Measurements from ENCODE around the gene MMP24OS.

MMP24OS gene

GRCh38 chr20:35297155-35297554, 19.2 kb upstream of the MMP24OS start:
- no peak for DNase-seq (ENCODE audit: low read depth in 1 of 2, low spot score in 1 of 2)
- no peak overlapping the region for H3K27ac ChIP-seq (replicated peaks)
- no peak overlapping the region for H3K4me3 ChIP-seq (replicated peaks; ENCODE audit: insufficient read depth, low read length)

GRCh38 chr20:35296101-35296554, 18.2 kb upstream of the MMP24OS start:
- no peaks in the 10 kb centered on the region for H3K27me3 ChIP-seq (ENCODE audit: insufficient read depth, poor library complexity, severe bottlenecking)
- H3K4me3 ChIP-seq (replicated peaks; ENCODE audit: insufficient read depth, low read length): no peak overlapping the region
- no peak overlapping the region for H3K27ac ChIP-seq (replicated peaks)
- no peak for DNase-seq (ENCODE audit: low read depth in 1 of 2, low spot score in 1 of 2)
- no peak for TF ChIP-seq SPI1 (IDR thresholded peaks at IDR 0.05; ENCODE audit: borderline replicate concordance, low read depth)
- no peak for TF ChIP-seq CTCF (IDR thresholded peaks at IDR 0.05; ENCODE audit: insufficient read depth, low read length)
- no peak for TF ChIP-seq GABPA (IDR thresholded peaks at IDR 0.05; ENCODE audit: low read depth)
- no peak for TF ChIP-seq REST (IDR thresholded peaks at IDR 0.05; ENCODE audit: insufficient replicate concordance, low read depth)
- TF ChIP-seq POLR2AphosphoS5 (IDR thresholded peaks at IDR 0.05; ENCODE audit: low read depth): no peak

More at GRCh38 chr20:35297155-35297554, 19.2 kb upstream of the MMP24OS start:
- no peak for TF ChIP-seq POLR2AphosphoS5 (IDR thresholded peaks at IDR 0.05; ENCODE audit: low read depth)
- TF ChIP-seq REST (IDR thresholded peaks at IDR 0.05; ENCODE audit: insufficient replicate concordance, low read depth): no peak
- no peak for TF ChIP-seq CTCF (IDR thresholded peaks at IDR 0.05; ENCODE audit: insufficient read depth, low read length)
- TF ChIP-seq GABPA (IDR thresholded peaks at IDR 0.05; ENCODE audit: low read depth): no peak
- TF ChIP-seq SPI1 (IDR thresholded peaks at IDR 0.05; ENCODE audit: borderline replicate concordance, low read depth): no peak
- no peaks in the 10 kb centered on the region for H3K27me3 ChIP-seq (ENCODE audit: insufficient read depth, poor library complexity, severe bottlenecking)

GRCh38 chr20:35295674-35296073, 17.8 kb upstream of the MMP24OS start:
- DNase-seq (ENCODE audit: low read depth in 1 of 2, low spot score in 1 of 2): no peak
- no peak for TF ChIP-seq POLR2AphosphoS5 (IDR thresholded peaks at IDR 0.05; ENCODE audit: low read depth)
- TF ChIP-seq CTCF (IDR thresholded peaks at IDR 0.05; ENCODE audit: insufficient read depth, low read length): no peak
- TF ChIP-seq GABPA (IDR thresholded peaks at IDR 0.05; ENCODE audit: low read depth): no peak
- TF ChIP-seq REST (IDR thresholded peaks at IDR 0.05; ENCODE audit: insufficient replicate concordance, low read depth): no peak
- TF ChIP-seq SPI1 (IDR thresholded peaks at IDR 0.05; ENCODE audit: borderline replicate concordance, low read depth): no peak
- H3K27me3 ChIP-seq (ENCODE audit: insufficient read depth, poor library complexity, severe bottlenecking): no peaks in the 10 kb centered on the region
- no peak overlapping the region for H3K4me3 ChIP-seq (replicated peaks; ENCODE audit: insufficient read depth, low read length)
- H3K27ac ChIP-seq (replicated peaks): no peak overlapping the region
